ENCODE measurements around the gene SPHKAP. TPM values are rescaled to one million over a fixed set of nuclear protein-coding genes. Genes with fewer than 3 reads are reported as not detected.

Gene SPHKAP
- total RNA-seq, 3 donors from 2014 or later = 0.09 to 0.38 (median 0.22) TPM

DNA sequence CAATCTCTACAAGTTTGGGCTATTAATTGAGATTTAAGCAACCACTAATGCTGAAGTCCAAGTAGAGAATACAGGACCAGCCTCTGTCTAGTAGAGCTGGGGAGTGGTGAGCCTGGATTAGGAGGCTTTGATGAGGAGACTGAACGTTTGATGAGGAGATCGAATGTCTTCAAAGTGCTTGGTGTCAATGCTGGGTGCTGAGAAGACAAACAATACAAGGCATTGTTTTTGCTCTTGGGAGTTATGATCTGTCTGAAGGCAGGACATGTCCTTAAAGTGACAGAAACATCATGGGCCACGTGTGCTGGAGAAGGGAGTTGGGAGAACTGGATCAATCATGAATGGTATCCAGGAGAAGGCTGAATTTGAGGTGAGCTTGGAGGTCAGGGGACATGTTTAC lies 143.6 kb downstream of the SPHKAP start:
- no peak for ATAC-seq
- no peaks in the 10 kb centered on the region for H3K9me3 ChIP-seq
- intact Hi-C loops (cut with DNase I, micrococcal nuclease) = no loop called here
- H3K4me1 ChIP-seq (ENCODE audit: low read depth) = no peaks in the 10 kb centered on the region
- H3K36me3 ChIP-seq (ENCODE audit: low read depth) = no peaks in the 10 kb centered on the region
- no peak for DNase-seq
- TF ChIP-seq, protein P1, sequence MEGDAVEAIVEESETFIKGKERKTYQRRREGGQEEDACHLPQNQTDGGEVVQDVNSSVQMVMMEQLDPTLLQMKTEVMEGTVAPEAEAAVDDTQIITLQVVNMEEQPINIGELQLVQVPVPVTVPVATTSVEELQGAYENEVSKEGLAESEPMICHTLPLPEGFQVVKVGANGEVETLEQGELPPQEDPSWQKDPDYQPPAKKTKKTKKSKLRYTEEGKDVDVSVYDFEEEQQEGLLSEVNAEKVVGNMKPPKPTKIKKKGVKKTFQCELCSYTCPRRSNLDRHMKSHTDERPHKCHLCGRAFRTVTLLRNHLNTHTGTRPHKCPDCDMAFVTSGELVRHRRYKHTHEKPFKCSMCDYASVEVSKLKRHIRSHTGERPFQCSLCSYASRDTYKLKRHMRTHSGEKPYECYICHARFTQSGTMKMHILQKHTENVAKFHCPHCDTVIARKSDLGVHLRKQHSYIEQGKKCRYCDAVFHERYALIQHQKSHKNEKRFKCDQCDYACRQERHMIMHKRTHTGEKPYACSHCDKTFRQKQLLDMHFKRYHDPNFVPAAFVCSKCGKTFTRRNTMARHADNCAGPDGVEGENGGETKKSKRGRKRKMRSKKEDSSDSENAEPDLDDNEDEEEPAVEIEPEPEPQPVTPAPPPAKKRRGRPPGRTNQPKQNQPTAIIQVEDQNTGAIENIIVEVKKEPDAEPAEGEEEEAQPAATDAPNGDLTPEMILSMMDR (IDR thresholded peaks at IDR 0.05) = no peak
- no peak overlapping the region for H3K4me3 ChIP-seq

DNA sequence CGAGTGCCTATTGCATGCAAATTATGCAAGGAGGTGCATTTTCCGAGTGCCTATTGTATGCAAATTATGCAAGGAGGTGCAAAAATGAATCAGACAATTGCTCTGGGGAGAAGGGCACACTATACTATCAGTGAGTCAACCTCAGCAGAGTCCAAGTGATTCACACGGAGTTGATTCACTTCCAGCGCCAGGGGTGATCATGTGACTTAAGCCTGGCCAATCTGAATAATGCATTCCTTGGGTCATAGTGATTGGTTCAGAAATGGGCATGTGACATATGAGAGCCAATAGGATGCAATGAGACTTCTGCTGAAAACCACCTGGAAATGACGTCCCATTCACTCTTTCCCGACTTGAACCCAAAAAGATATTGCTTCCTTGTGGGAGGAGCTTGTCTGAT lies 157.9 kb downstream of the SPHKAP start:
- DNase-seq (no peak), ATAC-seq (no peak)
- Histone ChIP-seq H3K4me3 (no peak overlapping the region), H3K9me3 (no peaks in the 10 kb centered on the region), H3K4me1 (ENCODE audit: low read depth) (no peaks in the 10 kb centered on the region), H3K36me3 (ENCODE audit: low read depth) (no peaks in the 10 kb centered on the region)
- TF ChIP-seq, protein P1 (IDR thresholded peaks at IDR 0.05) = no peak
- intact Hi-C loops (cut with DNase I, micrococcal nuclease) = no loop called here

DNA sequence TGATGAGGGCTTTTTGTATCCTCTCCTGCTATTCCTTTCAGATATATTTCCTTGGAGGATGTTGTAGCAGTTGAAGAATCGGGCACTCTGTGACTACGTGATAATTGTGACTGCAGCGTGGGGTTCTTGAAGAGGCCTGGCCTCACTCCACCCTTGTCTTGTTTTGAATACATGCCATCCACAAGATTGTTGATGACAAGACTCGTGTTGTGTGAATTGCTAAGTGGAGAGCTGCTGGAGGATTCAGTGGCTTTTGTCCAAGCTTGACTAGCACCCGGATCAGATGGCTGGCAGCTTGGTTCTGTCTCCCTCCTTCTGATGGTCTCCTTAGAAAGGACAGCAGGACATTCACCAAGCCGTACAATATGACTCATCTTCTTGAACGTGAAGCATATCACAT lies 163.2 kb downstream of the SPHKAP start:
- Histone ChIP-seq H3K4me1 (ENCODE audit: low read depth) (no peaks in the 10 kb centered on the region), H3K9me3 (no peaks in the 10 kb centered on the region), H3K36me3 (ENCODE audit: low read depth) (no peaks in the 10 kb centered on the region), H3K4me3 (no peak overlapping the region)
- DNase-seq (no peak), ATAC-seq (no peak)
- intact Hi-C loops (cut with DNase I, micrococcal nuclease) = no loop called here
- TF ChIP-seq, protein P1 (IDR thresholded peaks at IDR 0.05) = no peak

DNA sequence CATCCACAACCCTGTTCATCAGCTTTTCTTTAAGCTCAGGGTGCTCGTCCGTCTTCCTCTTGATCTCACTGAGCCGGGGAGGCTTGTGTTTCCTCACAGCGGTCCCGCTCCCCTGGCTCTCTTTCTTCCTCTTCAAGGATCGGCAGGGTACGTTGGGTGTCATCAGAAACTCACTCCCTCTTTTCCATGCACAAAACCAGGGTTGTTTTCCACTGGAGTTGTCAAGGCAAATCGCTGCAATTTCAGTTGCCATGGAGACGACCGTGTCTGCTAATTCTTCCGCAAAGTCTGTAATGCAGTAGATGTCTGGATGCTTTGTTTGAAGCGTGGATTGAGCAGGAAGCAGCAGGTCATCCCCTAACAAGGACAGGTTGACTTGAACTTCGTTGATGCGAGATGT lies 163.7 kb downstream of the SPHKAP start:
- no peak for DNase-seq
- no peaks in the 10 kb centered on the region for H3K9me3 ChIP-seq
- H3K4me1 ChIP-seq (ENCODE audit: low read depth) = no peaks in the 10 kb centered on the region
- ATAC-seq = no peak
- intact Hi-C loops (cut with DNase I, micrococcal nuclease) = no loop called here
- no peaks in the 10 kb centered on the region for H3K36me3 ChIP-seq (ENCODE audit: low read depth)
- TF ChIP-seq, protein P1 (IDR thresholded peaks at IDR 0.05) = no peak
- no peak overlapping the region for H3K4me3 ChIP-seq

DNA sequence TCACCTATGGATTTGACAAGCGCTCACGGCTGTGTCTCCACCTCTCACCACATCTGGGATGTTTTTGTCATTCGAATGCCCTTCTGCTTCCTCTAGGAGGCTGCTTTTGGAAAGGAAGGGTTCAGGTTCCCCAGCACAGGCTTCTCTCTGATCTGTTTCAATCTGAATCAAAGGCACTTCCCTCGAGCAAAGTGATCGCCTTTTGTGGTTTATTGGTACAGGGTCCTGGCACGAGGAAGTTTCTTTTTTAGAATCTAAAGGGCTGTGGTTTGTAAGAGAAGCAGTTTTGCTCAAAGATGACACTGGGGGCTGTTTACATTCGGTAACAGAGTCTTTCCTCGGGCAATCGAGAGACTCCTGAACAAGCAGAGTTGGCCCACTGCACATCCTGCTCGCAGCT lies 165.1 kb downstream of the SPHKAP start:
- intact Hi-C loops (cut with DNase I, micrococcal nuclease) = no loop called here
- Histone ChIP-seq H3K36me3 (ENCODE audit: low read depth) (no peaks in the 10 kb centered on the region), H3K9me3 (no peaks in the 10 kb centered on the region), H3K4me1 (ENCODE audit: low read depth) (no peaks in the 10 kb centered on the region), H3K4me3 (no peak overlapping the region)
- no peak for ATAC-seq
- no peak for DNase-seq
- TF ChIP-seq, protein P1 (IDR thresholded peaks at IDR 0.05) = no peak

DNA sequence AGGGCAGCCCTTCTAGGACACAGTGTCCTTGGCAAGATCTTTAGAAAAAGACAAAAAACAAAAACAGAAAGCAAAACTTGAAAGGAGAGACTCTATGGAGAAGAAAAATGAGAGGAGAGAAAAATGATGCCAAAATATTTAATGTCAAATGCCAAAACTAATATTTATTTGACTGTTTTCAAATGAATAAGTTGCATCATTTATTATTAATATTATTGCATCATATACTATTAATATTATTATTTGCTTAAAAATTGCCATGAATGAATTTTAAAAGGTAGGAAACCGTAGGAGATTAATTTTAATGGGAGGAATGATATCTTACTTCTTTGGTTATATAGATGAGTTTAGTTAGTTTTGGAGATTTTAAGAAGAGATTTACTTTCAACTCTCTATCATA lies 165.7 kb downstream of the SPHKAP start:
- intact Hi-C loops (cut with DNase I, micrococcal nuclease) = no loop called here
- ATAC-seq (no peak), DNase-seq (no peak)
- H3K36me3 ChIP-seq (ENCODE audit: low read depth) = no peaks in the 10 kb centered on the region
- no peak overlapping the region for H3K4me3 ChIP-seq
- no peaks in the 10 kb centered on the region for H3K4me1 ChIP-seq (ENCODE audit: low read depth)
- TF ChIP-seq, protein P1 (IDR thresholded peaks at IDR 0.05) = no peak
- no peaks in the 10 kb centered on the region for H3K9me3 ChIP-seq

Measured in mucosa of descending colon (tissue), 3 donors.